GM21390 (cell line): ENCODE results near the gene C11orf86.

Experiments
- ATAC-seq: cut with Tn5 transposase; IDR thresholded peaks from one replicate; pipeline ENCODE4 v1.9.1; 2021; ENCODE audit not compliant: unreplicated experiment

C11orf86 gene

GRCh38 chr11:67022961-67023956 is 48.2 kb downstream of the C11orf86 start, which contains the start of gene SYT12:
TSS of gene SYT12 (plus strand) at chr11:67023134. CDS start at chr11:67030145, 7,011 bp downstream.
- no peak for ATAC-seq

- no peak for ATAC-seq
Measured at GRCh38 chr11:67023957-67024353, 48.9 kb downstream of the C11orf86 start.

- ATAC-seq, result no peak
Measured at GRCh38 chr11:67024410-67024809, 49.3 kb downstream of the C11orf86 start.

GRCh38 chr11:67024966-67025365 is 49.9 kb downstream of the C11orf86 start:
- no peak for ATAC-seq

GRCh38 chr11:67025750-67026149 is 50.6 kb downstream of the C11orf86 start:
- no peak for ATAC-seq
